HG02840 (cell line): ENCODE measurements around the gene TNS1.

ENCODE experiments used
- ATAC-seq: cut with Tn5 transposase; IDR thresholded peaks from one replicate; pipeline ENCODE4 v1.9.1; 2021; ENCODE audit warnings: mild to moderate bottlenecking, moderate library complexity, moderate number of reproducible peaks; ENCODE audit not compliant: unreplicated experiment, low FRiP score

Gene TNS1

GRCh38 chr2:217983276-217984233 is 19.2 kb downstream of the TNS1 start:
- ATAC-seq: no peak

GRCh38 chr2:217981971-217982370 is 20.8 kb downstream of the TNS1 start:
- no peak for ATAC-seq

- ATAC-seq: no peak
Measured at GRCh38 chr2:217981084-217981730, 21.6 kb downstream of the TNS1 start.

GRCh38 chr2:217980591-217980990 is 22.2 kb downstream of the TNS1 start:
- no peak for ATAC-seq

- no peak for ATAC-seq
Measured at GRCh38 chr2:217980036-217980435, 22.8 kb downstream of the TNS1 start.

GRCh38 chr2:217979151-217979811 is 23.5 kb downstream of the TNS1 start:
- no peak for ATAC-seq

- ATAC-seq: no peak
Measured at GRCh38 chr2:217978536-217979150, 24.2 kb downstream of the TNS1 start.

- ATAC-seq: no peak
Measured at GRCh38 chr2:217977840-217978535, 24.8 kb downstream of the TNS1 start.

GRCh38 chr2:217976301-217976700 is 26.5 kb downstream of the TNS1 start:
- no peak for ATAC-seq

- ATAC-seq: no peak
Measured at GRCh38 chr2:217975626-217976025, 27.2 kb downstream of the TNS1 start.

GRCh38 chr2:217974389-217975005 is 28.3 kb downstream of the TNS1 start:
- no peak for ATAC-seq

GRCh38 chr2:217973008-217973787 is 29.6 kb downstream of the TNS1 start:
- ATAC-seq: no peak

- no peak for ATAC-seq
Measured at GRCh38 chr2:217972490-217972889, 30.3 kb downstream of the TNS1 start.

GRCh38 chr2:217972037-217972436 is 30.8 kb downstream of the TNS1 start:
- no peak for ATAC-seq

GRCh38 chr2:217971166-217971565 is 31.6 kb downstream of the TNS1 start:
- no peak for ATAC-seq

GRCh38 chr2:217970206-217970605 is 32.6 kb downstream of the TNS1 start:
- no peak for ATAC-seq

- no peak for ATAC-seq
Measured at GRCh38 chr2:217969588-217969987, 33.2 kb downstream of the TNS1 start.

GRCh38 chr2:217968023-217968422 is 34.8 kb downstream of the TNS1 start:
- no peak for ATAC-seq
